ENCODE data around the gene VRK3. TPM values are rescaled to one million over a fixed set of nuclear protein-coding genes. Genes with fewer than 3 reads are reported as not detected.

The VRK3 gene
- total RNA-seq, 4 donors from 2014 or later = 26.3 to 67.7 (median 50.0) TPM

DNA sequence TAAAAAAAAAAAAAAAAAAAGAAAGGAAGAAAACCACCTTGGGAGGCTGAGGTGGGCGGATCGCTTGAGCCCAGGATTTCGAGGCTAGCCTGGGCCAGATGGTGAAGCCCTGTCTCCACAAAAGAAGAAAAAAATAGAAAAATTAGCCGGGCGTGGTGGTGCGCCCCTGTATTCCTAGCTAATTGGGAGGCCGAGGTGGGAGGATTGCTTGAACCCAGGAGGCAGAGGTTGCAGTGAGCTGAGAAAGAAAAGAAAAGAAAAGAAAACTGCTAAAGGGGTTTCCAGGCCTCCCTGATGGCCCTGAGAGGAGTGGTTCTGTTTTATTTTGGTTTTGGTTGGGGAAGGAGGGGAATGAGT, 1.4 kb upstream of the VRK3 start:
- no peak for DNase-seq
- Histone ChIP-seq H3K9me3 (no peaks in the 10 kb centered on the region), H3K27ac (peak overlapping the region in 1 of 4 donors; percentile 82), H3K27me3 (no peaks in the 10 kb centered on the region), H3K36me3 (peaks cover 0 to 5% (median 0%) of the 10 kb centered on the region in 4 donors), H3K4me1 (peaks cover 18 to 36% (median 29%) of the 10 kb centered on the region in 4 donors), H3K4me3 (peak overlapping the region in 3 of 4 donors; percentile 44 to 96 (median 65))
- in situ Hi-C loops (cut with MboI; ENCODE audit: low pct_ligation_motif_present in 1 of 4, low pct_unique_long_range_greater_than_20kb in 1 of 4, low sequenced_read_pairs in 3 of 4) (no loop called here), intact Hi-C loops (cut with DNase I; ENCODE audit: low total_unique reads) (no loop called here)
- WGBS, 2 donors (ENCODE audit: low coverage in 1 of 2) = 89 to 100% methylated on average over 1 to 7 of the region's 7 CpGs
- TF ChIP-seq POLR2A (IDR thresholded peaks at IDR 0.05) (no peak), POLR2AphosphoS5 (IDR thresholded peaks at IDR 0.05) (no peak), EP300 (IDR thresholded peaks at IDR 0.05; ENCODE audit: low read depth) (no peak)
- TF ChIP-seq, protein P1, sequence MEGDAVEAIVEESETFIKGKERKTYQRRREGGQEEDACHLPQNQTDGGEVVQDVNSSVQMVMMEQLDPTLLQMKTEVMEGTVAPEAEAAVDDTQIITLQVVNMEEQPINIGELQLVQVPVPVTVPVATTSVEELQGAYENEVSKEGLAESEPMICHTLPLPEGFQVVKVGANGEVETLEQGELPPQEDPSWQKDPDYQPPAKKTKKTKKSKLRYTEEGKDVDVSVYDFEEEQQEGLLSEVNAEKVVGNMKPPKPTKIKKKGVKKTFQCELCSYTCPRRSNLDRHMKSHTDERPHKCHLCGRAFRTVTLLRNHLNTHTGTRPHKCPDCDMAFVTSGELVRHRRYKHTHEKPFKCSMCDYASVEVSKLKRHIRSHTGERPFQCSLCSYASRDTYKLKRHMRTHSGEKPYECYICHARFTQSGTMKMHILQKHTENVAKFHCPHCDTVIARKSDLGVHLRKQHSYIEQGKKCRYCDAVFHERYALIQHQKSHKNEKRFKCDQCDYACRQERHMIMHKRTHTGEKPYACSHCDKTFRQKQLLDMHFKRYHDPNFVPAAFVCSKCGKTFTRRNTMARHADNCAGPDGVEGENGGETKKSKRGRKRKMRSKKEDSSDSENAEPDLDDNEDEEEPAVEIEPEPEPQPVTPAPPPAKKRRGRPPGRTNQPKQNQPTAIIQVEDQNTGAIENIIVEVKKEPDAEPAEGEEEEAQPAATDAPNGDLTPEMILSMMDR (IDR thresholded peaks at IDR 0.05) = no peak

DNA sequence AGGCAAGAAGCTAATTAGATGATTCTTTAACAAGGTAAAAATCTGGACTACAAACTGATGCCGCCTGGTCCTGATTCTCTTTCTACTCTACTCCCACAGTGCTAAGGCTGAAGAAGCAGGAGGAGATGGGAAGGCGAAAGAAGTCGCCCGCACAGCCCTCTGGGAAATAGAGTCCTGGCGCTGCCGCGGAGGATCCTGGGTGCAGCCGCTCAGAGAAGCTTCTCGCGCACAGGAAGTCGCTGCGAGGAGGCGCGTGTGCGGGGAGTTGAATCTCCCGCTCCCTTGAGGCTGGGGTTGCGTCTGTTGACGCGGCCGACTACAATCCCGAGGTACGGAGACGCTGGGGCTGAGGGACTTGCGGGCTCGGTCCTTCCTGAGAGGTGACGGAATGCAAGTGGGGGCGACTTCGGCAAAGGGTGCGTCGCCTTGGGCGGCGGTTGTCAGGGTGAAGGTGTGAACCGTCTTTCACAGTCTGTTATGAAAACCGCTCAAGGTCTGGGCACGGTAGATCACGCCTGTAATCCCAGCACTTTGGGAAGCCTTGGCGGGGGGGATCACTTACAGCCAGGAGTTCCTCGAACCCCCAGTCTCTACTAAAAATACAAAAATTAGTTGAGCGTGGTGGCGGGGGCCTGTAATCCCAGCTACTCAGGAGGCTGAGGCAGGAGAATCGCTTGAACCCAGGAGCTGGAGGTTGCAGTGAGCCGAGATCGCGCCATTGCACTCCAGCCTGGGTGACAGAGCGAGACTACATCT, 800 bp upstream of the VRK3 start, which contains the start of gene ZNF473:
Gene ZNF473, plus strand, starts transcription at position 212 of the 756 bp plus-strand sequence. CDS start 5,078 bp downstream, outside the sequence.
- Histone ChIP-seq H3K36me3 (peaks cover 0 to 3% (median 0%) of the 10 kb centered on the region in 4 donors), H3K27me3 (no peaks in the 10 kb centered on the region), H3K4me1 (peaks cover 18 to 36% (median 29%) of the 10 kb centered on the region in 4 donors), H3K27ac (peak within 1 kb of the TSS; percentile 91 to 98 (median 92)), H3K9me3 (no peaks in the 10 kb centered on the region), H3K4me3 (peak within 1 kb of the TSS; percentile 75 to 96 (median 82))
- intact Hi-C loops (cut with DNase I; ENCODE audit: low total_unique reads) (no loop called here), in situ Hi-C loops (cut with MboI; ENCODE audit: low pct_ligation_motif_present in 1 of 4, low pct_unique_long_range_greater_than_20kb in 1 of 4, low sequenced_read_pairs in 3 of 4) (no loop called here)
- DNase-seq = peak; percentile 96
- 15% methylated on average over 45 of the region's 45 CpGs; no CpG with 5 or more reads in 1 of the 2 donors for WGBS, 2 donors (ENCODE audit: low coverage in 1 of 2)
- no peak for TF ChIP-seq EP300 (IDR thresholded peaks at IDR 0.05; ENCODE audit: low read depth)
- TF ChIP-seq, protein P1 (IDR thresholded peaks at IDR 0.05) = no peak
- TF ChIP-seq POLR2AphosphoS5 (IDR thresholded peaks at IDR 0.05) = peak; percentile 56 to 84 (median 74)
- TF ChIP-seq POLR2A (IDR thresholded peaks at IDR 0.05) = peak; percentile 30

DNA sequence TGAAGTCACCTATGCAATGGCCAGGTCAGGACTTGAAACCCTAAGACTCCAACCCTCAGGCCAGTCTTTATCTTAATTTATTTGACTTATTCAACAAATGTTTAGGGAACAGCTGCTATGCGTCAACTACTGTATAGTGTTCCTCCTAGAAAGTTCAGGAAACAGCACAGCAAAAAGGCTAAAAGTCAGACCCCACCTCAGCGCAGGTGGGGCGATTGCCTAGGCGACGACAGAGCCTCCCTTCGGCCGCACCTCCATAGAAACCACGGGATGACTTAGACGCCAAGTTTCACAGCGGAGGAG, 502 bp downstream of the VRK3 start:
- no peak for DNase-seq
- no peaks in the 10 kb centered on the region for H3K9me3 ChIP-seq
- H3K27ac ChIP-seq = peak overlapping the region; percentile 91 to 98 (median 92)
- no peaks in the 10 kb centered on the region for H3K27me3 ChIP-seq
- peaks cover 0 to 2% (median 0%) of the 10 kb centered on the region in 4 donors for H3K36me3 ChIP-seq
- intact Hi-C loops (cut with DNase I; ENCODE audit: low total_unique reads) = no loop called here
- 0% methylated on average over 10 of the region's 10 CpGs; no CpG with 5 or more reads in 1 of the 2 donors for WGBS, 2 donors (ENCODE audit: low coverage in 1 of 2)
- TF ChIP-seq POLR2AphosphoS5 (IDR thresholded peaks at IDR 0.05) = no peak
- TF ChIP-seq EP300 (IDR thresholded peaks at IDR 0.05; ENCODE audit: low read depth) = no peak
- TF ChIP-seq, protein P1 (IDR thresholded peaks at IDR 0.05) = no peak
- no peak for TF ChIP-seq POLR2A (IDR thresholded peaks at IDR 0.05)
- peak overlapping the region; percentile 64 to 96 (median 80) for H3K4me3 ChIP-seq
- in situ Hi-C loops (cut with MboI; ENCODE audit: low pct_ligation_motif_present in 1 of 4, low pct_unique_long_range_greater_than_20kb in 1 of 4, low sequenced_read_pairs in 3 of 4) = no loop called here
- peaks cover 18 to 36% (median 29%) of the 10 kb centered on the region in 4 donors for H3K4me1 ChIP-seq

DNA sequence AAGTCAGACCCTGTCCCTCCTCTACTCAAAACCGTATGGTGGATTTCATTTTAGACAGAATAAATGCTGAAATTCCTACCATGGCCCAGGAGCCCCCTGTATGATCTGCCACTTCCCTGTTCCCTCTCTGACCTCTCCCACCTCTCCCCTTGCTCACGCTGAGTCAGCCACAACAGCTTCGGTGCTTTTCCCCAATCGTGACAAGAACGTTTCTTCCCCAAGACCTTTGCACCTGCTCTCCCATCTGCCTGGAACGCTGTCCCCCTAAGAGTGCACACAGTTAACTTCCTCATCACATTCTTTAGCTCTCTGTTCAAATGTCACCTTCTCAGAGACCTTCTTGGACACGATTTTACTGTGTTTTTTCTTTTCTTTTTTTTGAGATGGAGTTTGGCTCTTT, 2.3 kb downstream of the VRK3 start:
- in situ Hi-C loops (cut with MboI; ENCODE audit: low pct_ligation_motif_present in 1 of 4, low pct_unique_long_range_greater_than_20kb in 1 of 4, low sequenced_read_pairs in 3 of 4) (no loop called here), intact Hi-C loops (cut with DNase I; ENCODE audit: low total_unique reads) (no loop called here)
- Histone ChIP-seq H3K9me3 (no peaks in the 10 kb centered on the region), H3K4me3 (no peak overlapping the region), H3K27ac (no peak overlapping the region), H3K4me1 (peaks cover 18 to 36% (median 29%) of the 10 kb centered on the region in 4 donors), H3K27me3 (no peaks in the 10 kb centered on the region), H3K36me3 (peaks cover 0 to 8% (median 1%) of the 10 kb centered on the region in 4 donors)
- WGBS, 2 donors (ENCODE audit: low coverage in 1 of 2) = 51 to 60% methylated on average over 6 to 7 of the region's 7 CpGs
- TF ChIP-seq, protein P1 (IDR thresholded peaks at IDR 0.05) = no peak
- TF ChIP-seq EP300 (IDR thresholded peaks at IDR 0.05; ENCODE audit: low read depth) (no peak), POLR2A (IDR thresholded peaks at IDR 0.05) (no peak)
- DNase-seq = no peak

Data from transverse colon (tissue), 4 donors.